Transverse colon (tissue), 4 donors: ENCODE measurements around the gene PACRG. TPM values are rescaled to one million over a fixed set of nuclear protein-coding genes. Genes with fewer than 3 reads are reported as not detected.

Experiments used
- DNase-seq: peaks from one replicate; pipeline ENCODE4 v3.0.0-alpha.2; 2019
- H3K27ac ChIP-seq, 4 donors: fragments of 200-600 bp; sonication (generic); 2 replicates each; pipeline ENCODE4 v1.5.1; 2016 to 2018; ENCODE audit warnings: inconsistent platforms in 4 of 4
- H3K27me3 ChIP-seq: fragments of 200-600 bp; sonication (generic); 2 replicates; pipeline ENCODE4 v1.5.1; 2017; ENCODE audit warnings: inconsistent platforms
- H3K36me3 ChIP-seq, 4 donors: fragments of 200-600 bp; sonication (generic); 2 replicates each; pipeline ENCODE4 v1.5.1; 2017 to 2019; ENCODE audit warnings: inconsistent platforms in 4 of 4
- H3K4me1 ChIP-seq, 4 donors: fragments of 200-600 bp; sonication (generic); 2 replicates each; pipeline ENCODE4 v1.5.1; 2017 to 2020; ENCODE audit warnings: inconsistent platforms in 4 of 4
- H3K4me3 ChIP-seq, 4 donors: fragments of 200-600 bp; sonication (generic); 1 replicate in 1 of 4; 2 replicates in 3 of 4; pipeline versions ENCODE4 v1.5.1 to v1.6.1; 2017 to 2019; ENCODE audit warnings: inconsistent platforms in 4 of 4
- H3K9me3 ChIP-seq, 2 donors: fragments of 200-600 bp; sonication (generic); 2 replicates each; pipeline ENCODE4 v1.5.1; 2017 to 2019; ENCODE audit warnings: inconsistent platforms in 2 of 2
- EP300 ChIP-seq: sonication (generic); formaldehyde crosslinking; IDR thresholded peaks from one replicate; pipeline ENCODE4 v1.6.1; 2017; ENCODE audit warnings: antibody characterized with exemption, low read depth
- POLR2A ChIP-seq: fragments of 450-650 bp; IDR thresholded peaks from one replicate; pipeline ENCODE4 v1.6.1; 2016; ENCODE audit warnings: antibody characterized with exemption, mild to moderate bottlenecking, moderate library complexity
- POLR2AphosphoS5 ChIP-seq, 3 donors: sonication (generic); formaldehyde crosslinking; IDR thresholded peaks; one replicate each; pipeline ENCODE4 v1.6.1; 2016; ENCODE audit warnings: antibody characterized with exemption in 3 of 3
- WGBS, 2 donors: methylation state at CpG; one replicate each; pipeline ENCODE4 v1.1.5; 2018; ENCODE audit warnings: low coverage in 1 of 2; 5-methylcytosine and 5-hydroxymethylcytosine counted together
- in situ Hi-C, 4 donors: fragments of 200-750 bp; cut with MboI; loops; one replicate each; pipeline versions ENCODE4 v1.15.0 to v1.15.1; 2017; ENCODE audit warnings: low sequenced_read_pairs in 3 of 4, low pct_ligation_motif_present in 1 of 4, low pct_unique_long_range_greater_than_20kb in 1 of 4
- intact Hi-C: fragments of 100-400 bp; cut with DNase I; formaldehyde crosslinking; loops from one replicate; pipeline ENCODE4 v1.15.1; 2023; ENCODE audit warnings: low total_unique reads
- total RNA-seq, 4 donors: library from RNA; depleted of rRNA; stranded (reverse); fragments of >200 nt; gene quantifications; one replicate each; pipeline ENCODE4 v1.1.0, GENCODE V29; 2016
- TF ChIP-seq, protein P1 (sequence below), 5 experiments: fragments of 200-600 bp in 3 of 5; fragments of 450-650 bp in 2 of 5; sonication (generic) in 3 of 5; IDR thresholded peaks; 1 replicate in 2 of 5; 2 replicates in 3 of 5; pipeline ENCODE4 v1.5.1; 2016 to 2017; ENCODE audit warnings: antibody characterized with exemption in 5 of 5, inconsistent platforms in 3 of 5, mild to moderate bottlenecking in 2 of 5, moderate library complexity in 1 of 5

Gene PACRG
- total RNA-seq, 4 donors from 2014 or later: 1.2 to 13.8 (median 1.4) TPM; not detected in 1

DNA sequence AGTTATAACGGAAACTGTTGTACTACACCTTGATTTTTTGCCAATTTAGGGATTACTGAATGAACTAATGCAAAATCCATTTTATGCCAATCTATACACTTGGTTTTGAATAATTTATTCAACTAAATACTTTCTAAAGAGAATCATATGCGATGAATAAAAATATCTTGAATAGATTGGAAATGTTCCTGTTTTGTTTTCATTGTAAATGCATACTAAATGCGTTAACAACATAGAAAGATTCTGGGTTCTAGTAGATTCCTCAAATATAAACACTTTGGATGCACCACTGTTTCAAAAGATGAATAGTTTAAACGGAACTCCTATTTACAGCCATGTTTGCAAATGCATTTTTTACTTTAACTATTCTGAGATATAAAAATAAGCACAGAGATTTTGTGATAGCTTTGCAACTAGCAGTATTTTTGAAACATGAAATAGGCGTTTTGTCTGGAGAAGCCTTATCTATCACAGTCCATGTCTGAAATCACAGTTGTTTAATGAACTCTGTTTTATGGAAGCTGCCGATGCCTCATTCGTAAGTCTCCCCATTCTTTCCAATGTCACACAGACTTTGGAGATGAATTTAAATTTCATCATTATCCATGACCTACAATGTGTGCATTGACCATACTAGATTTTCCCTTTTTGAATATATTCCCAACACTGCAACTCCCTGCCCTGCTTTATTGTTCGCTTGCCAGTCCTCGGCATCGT lies 409.1 kb downstream of the PACRG start:
- Histone ChIP-seq H3K9me3 (no peaks in the 10 kb centered on the region), H3K27ac (no peak overlapping the region), H3K4me3 (no peak overlapping the region), H3K36me3 (no peaks in the 10 kb centered on the region), H3K4me1 (no peaks in the 10 kb centered on the region), H3K27me3 (no peaks in the 10 kb centered on the region)
- intact Hi-C loops (no loop called here), in situ Hi-C loops (no loop called here)
- 76 to 82% methylated on average over 7 to 10 of the region's 10 CpGs for WGBS, 2 donors
- no peak for TF ChIP-seq POLR2AphosphoS5 (IDR thresholded peaks at IDR 0.05)
- no peak for DNase-seq

DNA sequence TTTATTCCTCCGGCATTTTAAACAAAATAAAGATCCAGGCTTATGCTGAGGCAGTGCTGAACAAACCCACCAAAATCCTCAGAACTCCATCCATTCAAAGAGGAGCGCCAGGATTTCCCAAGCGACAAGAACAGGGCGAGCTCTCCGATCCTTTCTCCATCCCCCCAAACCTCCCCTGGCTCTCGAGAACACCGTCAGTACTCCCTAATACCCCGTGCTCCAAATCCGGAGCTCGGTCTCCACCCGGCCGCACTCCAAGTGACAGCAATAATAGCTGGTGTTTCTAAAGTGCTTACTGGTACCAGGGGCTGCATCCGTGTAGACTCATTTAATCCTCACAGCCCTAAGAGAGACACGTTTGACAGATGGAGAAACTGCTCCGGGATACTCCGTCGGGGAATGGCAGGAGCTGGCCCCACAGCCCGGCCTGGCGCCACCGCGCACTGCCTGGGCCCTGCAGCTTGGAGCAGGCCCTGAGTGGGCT lies 409.7 kb downstream of the PACRG start:
- 91% methylated on average over 21 of the region's 21 CpGs; no CpG with 5 or more reads in 1 of the 2 donors for WGBS, 2 donors
- H3K4me1 ChIP-seq: no peaks in the 10 kb centered on the region
- intact Hi-C loops: no loop called here
- H3K27me3 ChIP-seq: no peaks in the 10 kb centered on the region
- no peak overlapping the region for H3K27ac ChIP-seq
- TF ChIP-seq, protein P1, sequence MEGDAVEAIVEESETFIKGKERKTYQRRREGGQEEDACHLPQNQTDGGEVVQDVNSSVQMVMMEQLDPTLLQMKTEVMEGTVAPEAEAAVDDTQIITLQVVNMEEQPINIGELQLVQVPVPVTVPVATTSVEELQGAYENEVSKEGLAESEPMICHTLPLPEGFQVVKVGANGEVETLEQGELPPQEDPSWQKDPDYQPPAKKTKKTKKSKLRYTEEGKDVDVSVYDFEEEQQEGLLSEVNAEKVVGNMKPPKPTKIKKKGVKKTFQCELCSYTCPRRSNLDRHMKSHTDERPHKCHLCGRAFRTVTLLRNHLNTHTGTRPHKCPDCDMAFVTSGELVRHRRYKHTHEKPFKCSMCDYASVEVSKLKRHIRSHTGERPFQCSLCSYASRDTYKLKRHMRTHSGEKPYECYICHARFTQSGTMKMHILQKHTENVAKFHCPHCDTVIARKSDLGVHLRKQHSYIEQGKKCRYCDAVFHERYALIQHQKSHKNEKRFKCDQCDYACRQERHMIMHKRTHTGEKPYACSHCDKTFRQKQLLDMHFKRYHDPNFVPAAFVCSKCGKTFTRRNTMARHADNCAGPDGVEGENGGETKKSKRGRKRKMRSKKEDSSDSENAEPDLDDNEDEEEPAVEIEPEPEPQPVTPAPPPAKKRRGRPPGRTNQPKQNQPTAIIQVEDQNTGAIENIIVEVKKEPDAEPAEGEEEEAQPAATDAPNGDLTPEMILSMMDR (IDR thresholded peaks at IDR 0.05): no peak
- no peak for TF ChIP-seq POLR2AphosphoS5 (IDR thresholded peaks at IDR 0.05)
- TF ChIP-seq EP300: no peak
- TF ChIP-seq POLR2A: no peak
- no peak overlapping the region for H3K4me3 ChIP-seq
- DNase-seq: no peak
- H3K36me3 ChIP-seq: no peaks in the 10 kb centered on the region
- in situ Hi-C loops: no loop called here
- no peaks in the 10 kb centered on the region for H3K9me3 ChIP-seq

DNA sequence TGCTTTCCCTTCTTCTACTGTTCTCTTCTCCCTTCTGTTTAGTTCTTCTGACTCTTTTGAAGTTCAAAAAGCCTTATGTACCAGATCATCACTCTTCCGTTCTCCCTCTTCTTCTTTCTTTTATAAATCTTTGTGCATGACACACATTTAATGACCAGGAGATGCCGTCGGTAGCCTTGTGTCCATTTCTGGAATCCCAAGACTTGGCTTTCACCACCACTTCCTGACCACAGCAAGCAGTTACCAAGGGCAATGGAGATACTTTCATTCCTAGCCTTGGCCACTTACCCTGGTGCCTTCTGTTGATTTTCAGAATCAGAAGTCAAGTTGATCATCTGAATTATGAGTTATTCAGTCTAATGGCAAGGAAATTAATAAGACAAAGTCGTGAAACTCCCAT lies 418.3 kb downstream of the PACRG start:
- in situ Hi-C loops (no loop called here), intact Hi-C loops (no loop called here)
- Histone ChIP-seq H3K4me1 (no peaks in the 10 kb centered on the region), H3K36me3 (no peaks in the 10 kb centered on the region), H3K4me3 (no peak overlapping the region), H3K27ac (no peak overlapping the region), H3K27me3 (no peaks in the 10 kb centered on the region), H3K9me3 (no peaks in the 10 kb centered on the region)
- TF ChIP-seq POLR2A: no peak
- no peak for TF ChIP-seq EP300
- no peak for TF ChIP-seq POLR2AphosphoS5 (IDR thresholded peaks at IDR 0.05)
- TF ChIP-seq, protein P1 (IDR thresholded peaks at IDR 0.05): no peak
- WGBS, 2 donors: 54 to 57% methylated on average over 4 of the region's 4 CpGs
- no peak for DNase-seq

DNA sequence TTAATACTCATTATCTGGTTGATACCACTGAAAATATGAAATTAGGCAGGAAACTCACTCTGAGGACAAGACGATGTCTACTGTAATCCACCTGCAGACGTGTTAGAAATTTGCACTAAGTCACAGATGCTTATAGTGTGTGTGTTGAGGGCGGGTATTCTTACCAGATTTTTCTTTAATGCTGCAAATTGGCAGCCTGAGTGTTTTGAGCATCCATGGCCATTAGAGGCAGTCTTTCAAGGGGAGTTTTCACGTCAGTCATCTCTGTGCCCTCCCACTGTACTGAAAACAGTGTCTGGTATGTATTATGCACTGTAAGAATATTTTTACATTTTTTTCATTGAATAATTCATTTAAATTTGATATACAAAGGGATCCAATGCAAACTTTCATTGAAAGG lies 420.2 kb downstream of the PACRG start:
- Histone ChIP-seq H3K27me3 (no peaks in the 10 kb centered on the region), H3K4me3 (no peak overlapping the region), H3K9me3 (no peaks in the 10 kb centered on the region), H3K36me3 (no peaks in the 10 kb centered on the region), H3K27ac (no peak overlapping the region), H3K4me1 (no peaks in the 10 kb centered on the region)
- in situ Hi-C loops (no loop called here), intact Hi-C loops (no loop called here)
- TF ChIP-seq EP300 (no peak), POLR2A (no peak), POLR2AphosphoS5 (IDR thresholded peaks at IDR 0.05) (no peak)
- TF ChIP-seq, protein P1 (IDR thresholded peaks at IDR 0.05): no peak
- WGBS, 2 donors: 60 to 69% methylated on average over 4 of the region's 4 CpGs
- DNase-seq: no peak
